ENCODE results near the gene TSKS.

TSKS gene

GRCh38 chr19:49713236-49713845, 49.8 kb downstream of the TSKS start:
- DNase-seq = no peak

- DNase-seq = no peak
Measured at GRCh38 chr19:49712397-49712859, 50.7 kb downstream of the TSKS start.

GRCh38 chr19:49710372-49710951, 52.6 kb downstream of the TSKS start:
- no peak for DNase-seq

GRCh38 chr19:49705919-49706318, 57.2 kb downstream of the TSKS start:
- no peak for DNase-seq

- no peak for DNase-seq
Measured at GRCh38 chr19:49704888-49705642, 58.0 kb downstream of the TSKS start.

GRCh38 chr19:49701271-49701786, 61.8 kb downstream of the TSKS start:
- no peak for DNase-seq

- DNase-seq = no peak
Measured at GRCh38 chr19:49700563-49700962, 62.5 kb downstream of the TSKS start.

GRCh38 chr19:49699364-49699763, 63.7 kb downstream of the TSKS start:
- no peak for DNase-seq

GRCh38 chr19:49696865-49697264, 66.2 kb downstream of the TSKS start:
- DNase-seq = no peak

- no peak for DNase-seq
Measured at GRCh38 chr19:49696115-49696514, 67.0 kb downstream of the TSKS start.

GRCh38 chr19:49692147-49692506, 71.0 kb downstream of the TSKS start:
- DNase-seq = no peak

GRCh38 chr19:49691243-49692146, 71.6 kb downstream of the TSKS start:
- DNase-seq = peak; percentile 84

GRCh38 chr19:49690656-49691242, 72.4 kb downstream of the TSKS start, which contains the start of gene CPT1C:
Gene CPT1C, plus strand, starts transcription at chr19:49691116. Its CDS starts 1,137 bp downstream, at chr19:49692253.
- DNase-seq = peak; percentile 85

GRCh38 chr19:49690079-49690655, 72.9 kb downstream of the TSKS start:
- no peak for DNase-seq

Data from right forelimb (tissue), 1 donor.